Ascending aorta (tissue), 2 donors: ENCODE measurements around the gene IMMP2L. TPM values are rescaled to one million over a fixed set of nuclear protein-coding genes. Genes with fewer than 3 reads are reported as not detected.

ENCODE experiments used
- DNase-seq, 2 donors: peaks; one replicate each; pipeline ENCODE4 v3.0.0-alpha.2; 2019; ENCODE audit warnings: low spot score in 2 of 2
- H3K27ac ChIP-seq, 2 donors: fragments of 200-600 bp; sonication (generic); one replicate each; pipeline ENCODE4 v1.5.1; 2016 to 2017; ENCODE audit warnings: mild to moderate bottlenecking in 1 of 2
- H3K27me3 ChIP-seq: fragments of 200-600 bp; sonication (generic); one replicate; pipeline ENCODE4 v1.5.1; 2017
- H3K36me3 ChIP-seq, 2 donors: fragments of 200-600 bp; sonication (generic); one replicate each; pipeline ENCODE4 v1.5.1; 2016
- H3K4me1 ChIP-seq, 2 donors: fragments of 200-600 bp; sonication (generic); one replicate each; pipeline ENCODE4 v1.5.1; 2016 to 2017; ENCODE audit warnings: mild to moderate bottlenecking in 1 of 2
- H3K4me3 ChIP-seq, 2 donors: fragments of 200-600 bp; sonication (generic); one replicate each; pipeline ENCODE4 v1.5.1; 2016 to 2017; ENCODE audit warnings: mild to moderate bottlenecking in 1 of 2
- H3K9me3 ChIP-seq, 2 donors: fragments of 200-600 bp; sonication (generic); one replicate each; pipeline ENCODE4 v1.5.1; 2016
- intact Hi-C: fragments of 100-400 bp; cut with DNase I; formaldehyde crosslinking; loops from one replicate; pipeline ENCODE4 v1.15.1; 2023
- total RNA-seq: library from RNA; depleted of rRNA; stranded (reverse); fragments of >200 nt; gene quantifications from one replicate; pipeline ENCODE4 v1.1.0, GENCODE V29; 2016
- TF ChIP-seq, protein P1 (sequence below), 3 experiments: fragments of 200-600 bp in 2 of 3; fragments of 450-650 bp in 1 of 3; sonication (generic) in 2 of 3; IDR thresholded peaks; one replicate each; pipeline ENCODE4 v1.5.1; 2016 to 2019; ENCODE audit warnings: antibody characterized with exemption in 3 of 3, mild to moderate bottlenecking in 1 of 3, moderate library complexity in 1 of 3

Gene IMMP2L
- total RNA-seq, 1 donor from 2014 or later: 143 TPM

DNA sequence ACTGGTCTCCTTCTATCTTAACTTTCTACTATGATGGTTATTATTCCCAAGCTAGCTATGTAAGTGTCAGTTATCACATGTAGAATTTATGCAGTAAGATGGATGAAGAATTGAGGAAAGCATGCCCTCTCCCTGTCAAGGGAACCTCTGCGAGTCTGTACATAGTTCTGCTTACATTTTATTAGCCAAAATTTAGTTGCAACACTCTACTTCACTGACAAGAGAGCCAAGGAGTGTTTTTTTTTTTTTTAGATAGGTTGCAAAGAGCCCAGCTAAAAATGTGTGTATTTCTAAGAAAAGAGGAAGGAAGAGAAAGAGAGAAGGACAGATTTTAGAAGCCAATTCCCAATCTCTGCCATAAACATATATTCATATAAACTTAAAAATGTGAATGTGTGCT, 829.1 kb downstream of the IMMP2L start:
- intact Hi-C loops: no loop called here
- Histone ChIP-seq H3K4me3 (no peak overlapping the region), H3K27me3 (no peaks in the 10 kb centered on the region)

DNA sequence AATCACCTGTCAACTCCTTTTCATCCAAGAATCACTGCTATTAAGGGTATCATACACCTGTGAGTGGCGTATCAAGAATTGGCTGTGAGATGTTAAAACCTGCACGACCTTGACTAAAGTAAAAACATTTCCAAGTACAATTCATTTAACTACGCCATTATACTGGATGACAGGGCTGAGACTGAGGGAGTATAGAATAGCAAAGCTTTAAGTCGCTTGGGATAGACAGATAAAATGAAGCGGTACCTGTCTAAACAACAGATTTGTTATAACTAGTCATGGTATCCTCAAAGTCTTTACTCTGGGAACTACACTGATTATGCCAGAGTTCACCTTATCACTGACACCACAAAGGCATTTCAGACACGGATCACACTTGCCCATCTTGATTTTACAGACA, 837.5 kb downstream of the IMMP2L start:
- no peaks in the 10 kb centered on the region for H3K4me1 ChIP-seq
- H3K36me3 ChIP-seq: no peaks in the 10 kb centered on the region
- no peaks in the 10 kb centered on the region for H3K9me3 ChIP-seq
- intact Hi-C loops: no loop called here
- TF ChIP-seq, protein P1, sequence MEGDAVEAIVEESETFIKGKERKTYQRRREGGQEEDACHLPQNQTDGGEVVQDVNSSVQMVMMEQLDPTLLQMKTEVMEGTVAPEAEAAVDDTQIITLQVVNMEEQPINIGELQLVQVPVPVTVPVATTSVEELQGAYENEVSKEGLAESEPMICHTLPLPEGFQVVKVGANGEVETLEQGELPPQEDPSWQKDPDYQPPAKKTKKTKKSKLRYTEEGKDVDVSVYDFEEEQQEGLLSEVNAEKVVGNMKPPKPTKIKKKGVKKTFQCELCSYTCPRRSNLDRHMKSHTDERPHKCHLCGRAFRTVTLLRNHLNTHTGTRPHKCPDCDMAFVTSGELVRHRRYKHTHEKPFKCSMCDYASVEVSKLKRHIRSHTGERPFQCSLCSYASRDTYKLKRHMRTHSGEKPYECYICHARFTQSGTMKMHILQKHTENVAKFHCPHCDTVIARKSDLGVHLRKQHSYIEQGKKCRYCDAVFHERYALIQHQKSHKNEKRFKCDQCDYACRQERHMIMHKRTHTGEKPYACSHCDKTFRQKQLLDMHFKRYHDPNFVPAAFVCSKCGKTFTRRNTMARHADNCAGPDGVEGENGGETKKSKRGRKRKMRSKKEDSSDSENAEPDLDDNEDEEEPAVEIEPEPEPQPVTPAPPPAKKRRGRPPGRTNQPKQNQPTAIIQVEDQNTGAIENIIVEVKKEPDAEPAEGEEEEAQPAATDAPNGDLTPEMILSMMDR (IDR thresholded peaks at IDR 0.05): no peak
- H3K27ac ChIP-seq: no peak overlapping the region
- H3K4me3 ChIP-seq: no peak overlapping the region
- no peaks in the 10 kb centered on the region for H3K27me3 ChIP-seq
- DNase-seq: no peak

More for the DNA sequence above, 829.1 kb downstream of the IMMP2L start:
- DNase-seq: no peak
- no peaks in the 10 kb centered on the region for H3K9me3 ChIP-seq
- TF ChIP-seq, protein P1 (IDR thresholded peaks at IDR 0.05): no peak
- no peaks in the 10 kb centered on the region for H3K36me3 ChIP-seq
- no peaks in the 10 kb centered on the region for H3K4me1 ChIP-seq
- no peak overlapping the region for H3K27ac ChIP-seq

DNA sequence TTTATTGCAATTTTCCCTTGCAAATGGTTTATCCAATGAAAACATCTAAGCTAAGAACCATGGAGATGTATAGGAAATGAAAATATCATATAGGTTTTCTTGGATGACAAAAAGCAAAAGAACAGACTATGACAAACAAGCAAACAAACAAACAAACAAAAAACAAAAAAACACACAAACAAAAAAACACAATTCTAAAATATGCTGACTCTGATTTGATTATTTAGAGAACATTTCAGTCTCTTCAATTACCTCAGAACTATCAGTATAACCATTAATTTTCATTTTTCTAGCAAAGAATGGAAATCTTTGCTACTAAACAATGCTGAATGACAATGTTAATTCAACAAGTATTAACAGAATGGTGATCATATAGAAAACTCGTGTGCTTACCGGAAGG, 840.9 kb downstream of the IMMP2L start:
- intact Hi-C loops: no loop called here
- no peak overlapping the region for H3K27ac ChIP-seq
- H3K27me3 ChIP-seq: no peaks in the 10 kb centered on the region
- H3K4me1 ChIP-seq: no peaks in the 10 kb centered on the region
- no peak overlapping the region for H3K4me3 ChIP-seq
- no peaks in the 10 kb centered on the region for H3K36me3 ChIP-seq
- no peaks in the 10 kb centered on the region for H3K9me3 ChIP-seq
- no peak for DNase-seq
- TF ChIP-seq, protein P1 (IDR thresholded peaks at IDR 0.05): no peak

DNA sequence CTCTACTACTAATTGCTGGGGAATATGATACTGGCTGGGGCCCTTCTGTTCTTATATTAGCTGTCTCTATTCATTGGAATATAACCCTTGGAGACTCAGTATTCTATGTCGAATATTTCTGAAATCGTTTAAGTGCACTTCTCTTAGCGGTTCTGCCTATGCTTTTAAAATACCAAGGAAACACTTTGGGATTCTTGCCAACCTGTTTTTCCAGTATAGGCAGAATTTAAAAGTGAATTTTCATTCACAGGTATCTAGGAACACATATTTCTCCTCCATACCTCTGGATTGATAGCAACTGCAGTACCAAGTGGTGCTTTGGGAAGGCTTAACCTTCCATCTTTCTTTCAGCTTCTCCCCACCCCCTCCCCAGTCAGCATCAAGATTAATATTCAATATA, 841.7 kb downstream of the IMMP2L start:
- no peaks in the 10 kb centered on the region for H3K27me3 ChIP-seq
- no peak for DNase-seq
- no peaks in the 10 kb centered on the region for H3K9me3 ChIP-seq
- no peak overlapping the region for H3K27ac ChIP-seq
- TF ChIP-seq, protein P1 (IDR thresholded peaks at IDR 0.05): no peak
- no peaks in the 10 kb centered on the region for H3K4me1 ChIP-seq
- intact Hi-C loops: no loop called here
- no peaks in the 10 kb centered on the region for H3K36me3 ChIP-seq
- no peak overlapping the region for H3K4me3 ChIP-seq

DNA sequence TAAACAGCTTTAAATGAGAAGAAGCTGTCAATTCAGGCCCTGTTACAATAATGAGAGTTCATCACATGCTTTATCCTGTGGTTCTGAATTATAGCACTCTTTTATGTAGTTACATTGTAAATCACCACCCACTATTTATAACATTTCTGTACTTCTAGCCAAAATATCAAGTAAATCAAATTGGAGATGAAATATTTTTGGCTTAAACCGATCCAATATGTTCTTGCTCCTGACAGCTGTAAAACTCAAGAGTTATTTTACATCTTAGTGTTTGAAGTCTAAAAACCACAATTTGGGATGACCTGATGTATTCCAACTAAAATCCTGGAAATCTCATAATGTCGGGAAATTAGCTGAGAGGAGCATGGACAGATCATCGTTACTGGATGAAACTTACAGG, 842.6 kb downstream of the IMMP2L start:
- TF ChIP-seq, protein P1 (IDR thresholded peaks at IDR 0.05): no peak
- intact Hi-C loops: no loop called here

More for the DNA sequence above, 842.6 kb downstream of the IMMP2L start:
- Histone ChIP-seq H3K4me3 (no peak overlapping the region), H3K9me3 (no peaks in the 10 kb centered on the region), H3K36me3 (no peaks in the 10 kb centered on the region), H3K27me3 (no peaks in the 10 kb centered on the region), H3K4me1 (no peaks in the 10 kb centered on the region), H3K27ac (no peak overlapping the region)
- no peak for DNase-seq
